H1 (cell line): ENCODE results near the gene NLRC5. TPM values are rescaled to one million over a fixed set of nuclear protein-coding genes. Genes with fewer than 3 reads are reported as not detected.

Experiments
- EZH2 ChIP-seq: fragments of 200-600 bp; sonication (generic); IDR thresholded peaks from 2 replicates; pipeline ENCODE4 v1.7.1; 2012; ENCODE audit warnings: low read depth, mild to moderate bottlenecking, moderate library complexity, low read length, inconsistent platforms; ENCODE audit not compliant: severe bottlenecking
- GTF2F1 ChIP-seq: IDR thresholded peaks from 2 replicates; pipeline ENCODE4 v1.6.1; 2012; ENCODE audit warnings: low read depth, low read length, improper control_type of control experiment, borderline replicate concordance
- HDAC6 ChIP-seq: IDR thresholded peaks from one replicate; pipeline ENCODE4 v1.7.1; 2012; ENCODE audit warnings: low read depth, mild to moderate bottlenecking, inconsistent platforms, low read length, moderate library complexity
- JUN ChIP-seq: IDR thresholded peaks from 2 replicates; pipeline ENCODE4 v1.6.1; 2011; ENCODE audit warnings: low read depth, mild to moderate bottlenecking, improper control_type of control experiment, low read length
- KDM1A ChIP-seq: fragments of 200-600, 300-600 bp; sonication (generic); IDR thresholded peaks from 2 replicates; pipeline ENCODE4 v1.7.1; 2016; ENCODE audit warnings: mild to moderate bottlenecking, low read length, borderline replicate concordance
- RAD21 ChIP-seq, 2 experiments: IDR thresholded peaks in 1 of 2; conservative IDR thresholded peaks in 1 of 2; 2 replicates each; pipeline ENCODE4 v1.6.1; 2011; ENCODE audit warnings: low read depth in 2 of 2, low read length in 2 of 2, improper control_type of control experiment in 1 of 2, inconsistent platforms in 1 of 2, mild to moderate bottlenecking in 1 of 2, moderate library complexity in 1 of 2
- RNF2 ChIP-seq: fragments of 200-900, 300-1000 bp; sonication (generic); IDR thresholded peaks from 2 replicates; pipeline ENCODE4 v1.7.1; 2016; ENCODE audit warnings: borderline replicate concordance, low read depth, mild to moderate bottlenecking, antibody characterized with exemption, low read length; ENCODE audit not compliant: poor library complexity, severe bottlenecking; ENCODE audit errors: missing control alignments
- polyA plus RNA-seq, 7 experiments: library from polyadenylated mRNA; depleted of rRNA in 3 of 7; stranded (reverse) in 5 of 7; unstranded in 2 of 7; fragments of >200 nt in 5 of 7; fragments of 200-250 nt in 2 of 7; gene quantifications; 1 replicate in 5 of 7; 2 replicates in 1 of 7; 4 replicates in 1 of 7; pipeline versions ENCODE4 v1.2.1 to v1.2.3, GENCODE V29; 2011 to 2013; ENCODE audit warnings: missing spikeins in 2 of 7, mixed read lengths in 2 of 7
- total RNA-seq: library from RNA; stranded (reverse); fragmentation: NEBNext Ultra II Directional; extraction: Animal tissue kit (Norgen Biotek cat#: 25700); gene quantifications from 2 replicates; pipeline ENCODE4 v1.2.1, GENCODE V29; 2021
- TF ChIP-seq, protein P1 (sequence below): fragments of 300-600 bp; sonication (generic); IDR thresholded peaks from 2 replicates; pipeline ENCODE4 v1.7.1; 2012; ENCODE audit warnings: low read length, moderate library complexity, mild to moderate bottlenecking, inconsistent platforms; ENCODE audit not compliant: insufficient replicate concordance
- TF ChIP-seq, protein P2 (sequence below): IDR thresholded peaks from 2 replicates; pipeline ENCODE4 v1.6.1; 2012; ENCODE audit warnings: inconsistent platforms

NLRC5 gene
- total and polyA plus RNA-seq, 2 of the 8 experiments (the other 6 are each of a cell fraction or from before 2014, with no cell fraction given) = 2.2 to 3.2 TPM

DNA sequence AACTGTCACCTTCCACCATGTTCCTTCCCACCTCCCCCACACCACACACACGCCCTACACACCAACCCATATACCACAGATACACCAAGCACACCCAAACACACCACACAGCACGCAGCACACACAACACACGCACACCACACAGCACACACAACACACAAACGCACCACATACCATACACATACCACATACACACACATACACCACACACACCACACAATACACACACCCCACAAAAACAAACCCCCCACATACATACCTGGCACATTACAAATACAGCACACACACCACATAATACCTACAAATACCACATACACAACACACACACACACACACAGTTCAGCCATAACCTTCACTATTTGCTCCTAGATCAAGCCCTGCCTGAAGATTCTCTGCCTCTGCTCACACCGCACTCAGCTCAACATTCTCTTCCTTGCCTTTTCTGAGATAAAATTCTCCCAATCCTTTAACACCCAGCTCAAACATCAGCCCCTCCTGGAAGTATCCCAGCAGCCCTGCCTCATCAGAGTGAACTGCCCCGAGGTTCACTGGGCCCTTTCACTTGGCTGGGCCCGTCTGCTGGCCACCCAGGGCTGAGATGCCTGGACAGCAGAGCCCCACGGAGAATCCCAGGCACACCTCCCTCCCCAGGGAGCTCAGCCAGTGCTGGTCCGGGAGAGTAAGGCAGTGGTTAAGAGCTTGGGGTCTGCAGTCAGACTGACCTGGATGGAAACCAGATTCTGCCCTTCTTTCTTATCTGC is 71.1 kb downstream of the NLRC5 start (continued):
- TF ChIP-seq, protein P1, sequence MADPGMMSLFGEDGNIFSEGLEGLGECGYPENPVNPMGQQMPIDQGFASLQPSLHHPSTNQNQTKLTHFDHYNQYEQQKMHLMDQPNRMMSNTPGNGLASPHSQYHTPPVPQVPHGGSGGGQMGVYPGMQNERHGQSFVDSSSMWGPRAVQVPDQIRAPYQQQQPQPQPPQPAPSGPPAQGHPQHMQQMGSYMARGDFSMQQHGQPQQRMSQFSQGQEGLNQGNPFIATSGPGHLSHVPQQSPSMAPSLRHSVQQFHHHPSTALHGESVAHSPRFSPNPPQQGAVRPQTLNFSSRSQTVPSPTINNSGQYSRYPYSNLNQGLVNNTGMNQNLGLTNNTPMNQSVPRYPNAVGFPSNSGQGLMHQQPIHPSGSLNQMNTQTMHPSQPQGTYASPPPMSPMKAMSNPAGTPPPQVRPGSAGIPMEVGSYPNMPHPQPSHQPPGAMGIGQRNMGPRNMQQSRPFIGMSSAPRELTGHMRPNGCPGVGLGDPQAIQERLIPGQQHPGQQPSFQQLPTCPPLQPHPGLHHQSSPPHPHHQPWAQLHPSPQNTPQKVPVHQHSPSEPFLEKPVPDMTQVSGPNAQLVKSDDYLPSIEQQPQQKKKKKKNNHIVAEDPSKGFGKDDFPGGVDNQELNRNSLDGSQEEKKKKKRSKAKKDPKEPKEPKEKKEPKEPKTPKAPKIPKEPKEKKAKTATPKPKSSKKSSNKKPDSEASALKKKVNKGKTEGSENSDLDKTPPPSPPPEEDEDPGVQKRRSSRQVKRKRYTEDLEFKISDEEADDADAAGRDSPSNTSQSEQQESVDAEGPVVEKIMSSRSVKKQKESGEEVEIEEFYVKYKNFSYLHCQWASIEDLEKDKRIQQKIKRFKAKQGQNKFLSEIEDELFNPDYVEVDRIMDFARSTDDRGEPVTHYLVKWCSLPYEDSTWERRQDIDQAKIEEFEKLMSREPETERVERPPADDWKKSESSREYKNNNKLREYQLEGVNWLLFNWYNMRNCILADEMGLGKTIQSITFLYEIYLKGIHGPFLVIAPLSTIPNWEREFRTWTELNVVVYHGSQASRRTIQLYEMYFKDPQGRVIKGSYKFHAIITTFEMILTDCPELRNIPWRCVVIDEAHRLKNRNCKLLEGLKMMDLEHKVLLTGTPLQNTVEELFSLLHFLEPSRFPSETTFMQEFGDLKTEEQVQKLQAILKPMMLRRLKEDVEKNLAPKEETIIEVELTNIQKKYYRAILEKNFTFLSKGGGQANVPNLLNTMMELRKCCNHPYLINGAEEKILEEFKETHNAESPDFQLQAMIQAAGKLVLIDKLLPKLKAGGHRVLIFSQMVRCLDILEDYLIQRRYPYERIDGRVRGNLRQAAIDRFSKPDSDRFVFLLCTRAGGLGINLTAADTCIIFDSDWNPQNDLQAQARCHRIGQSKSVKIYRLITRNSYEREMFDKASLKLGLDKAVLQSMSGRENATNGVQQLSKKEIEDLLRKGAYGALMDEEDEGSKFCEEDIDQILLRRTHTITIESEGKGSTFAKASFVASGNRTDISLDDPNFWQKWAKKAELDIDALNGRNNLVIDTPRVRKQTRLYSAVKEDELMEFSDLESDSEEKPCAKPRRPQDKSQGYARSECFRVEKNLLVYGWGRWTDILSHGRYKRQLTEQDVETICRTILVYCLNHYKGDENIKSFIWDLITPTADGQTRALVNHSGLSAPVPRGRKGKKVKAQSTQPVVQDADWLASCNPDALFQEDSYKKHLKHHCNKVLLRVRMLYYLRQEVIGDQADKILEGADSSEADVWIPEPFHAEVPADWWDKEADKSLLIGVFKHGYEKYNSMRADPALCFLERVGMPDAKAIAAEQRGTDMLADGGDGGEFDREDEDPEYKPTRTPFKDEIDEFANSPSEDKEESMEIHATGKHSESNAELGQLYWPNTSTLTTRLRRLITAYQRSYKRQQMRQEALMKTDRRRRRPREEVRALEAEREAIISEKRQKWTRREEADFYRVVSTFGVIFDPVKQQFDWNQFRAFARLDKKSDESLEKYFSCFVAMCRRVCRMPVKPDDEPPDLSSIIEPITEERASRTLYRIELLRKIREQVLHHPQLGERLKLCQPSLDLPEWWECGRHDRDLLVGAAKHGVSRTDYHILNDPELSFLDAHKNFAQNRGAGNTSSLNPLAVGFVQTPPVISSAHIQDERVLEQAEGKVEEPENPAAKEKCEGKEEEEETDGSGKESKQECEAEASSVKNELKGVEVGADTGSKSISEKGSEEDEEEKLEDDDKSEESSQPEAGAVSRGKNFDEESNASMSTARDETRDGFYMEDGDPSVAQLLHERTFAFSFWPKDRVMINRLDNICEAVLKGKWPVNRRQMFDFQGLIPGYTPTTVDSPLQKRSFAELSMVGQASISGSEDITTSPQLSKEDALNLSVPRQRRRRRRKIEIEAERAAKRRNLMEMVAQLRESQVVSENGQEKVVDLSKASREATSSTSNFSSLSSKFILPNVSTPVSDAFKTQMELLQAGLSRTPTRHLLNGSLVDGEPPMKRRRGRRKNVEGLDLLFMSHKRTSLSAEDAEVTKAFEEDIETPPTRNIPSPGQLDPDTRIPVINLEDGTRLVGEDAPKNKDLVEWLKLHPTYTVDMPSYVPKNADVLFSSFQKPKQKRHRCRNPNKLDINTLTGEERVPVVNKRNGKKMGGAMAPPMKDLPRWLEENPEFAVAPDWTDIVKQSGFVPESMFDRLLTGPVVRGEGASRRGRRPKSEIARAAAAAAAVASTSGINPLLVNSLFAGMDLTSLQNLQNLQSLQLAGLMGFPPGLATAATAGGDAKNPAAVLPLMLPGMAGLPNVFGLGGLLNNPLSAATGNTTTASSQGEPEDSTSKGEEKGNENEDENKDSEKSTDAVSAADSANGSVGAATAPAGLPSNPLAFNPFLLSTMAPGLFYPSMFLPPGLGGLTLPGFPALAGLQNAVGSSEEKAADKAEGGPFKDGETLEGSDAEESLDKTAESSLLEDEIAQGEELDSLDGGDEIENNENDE = no peak
- TF ChIP-seq JUN = no peak
- TF ChIP-seq RAD21 (IDR thresholded peaks at IDR 0.05 in 1 of 2, conservative IDR thresholded peaks at IDR 0.05 in 1 of 2; ENCODE audit: low read depth in 2 of 2, low read length in 2 of 2) = no peak
- no peak for TF ChIP-seq KDM1A
- no peak for TF ChIP-seq GTF2F1
- TF ChIP-seq HDAC6 = no peak
- no peak for TF ChIP-seq RNF2
- TF ChIP-seq EZH2 = no peak
- TF ChIP-seq, protein P2, sequence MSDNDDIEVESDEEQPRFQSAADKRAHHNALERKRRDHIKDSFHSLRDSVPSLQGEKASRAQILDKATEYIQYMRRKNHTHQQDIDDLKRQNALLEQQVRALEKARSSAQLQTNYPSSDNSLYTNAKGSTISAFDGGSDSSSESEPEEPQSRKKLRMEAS = no peak
